Psoas muscle (tissue), 8 donors: ENCODE measurements around the gene FITM1. TPM values are rescaled to one million over a fixed set of nuclear protein-coding genes. Genes with fewer than 3 reads are reported as not detected.

ENCODE experiments used
- ATAC-seq, 4 donors: fragments of 200-7000 bp; cut with Tn5 transposase; one replicate each; pipeline ENCODE4 v1.9.1; 2020; ENCODE audit warnings: moderate library complexity in 3 of 4, mild to moderate bottlenecking in 2 of 4
- DNase-seq, 2 donors: peaks; one replicate each; pipeline ENCODE4 v3.0.0-alpha.2; 2020
- H3K27ac ChIP-seq: fragments of 200-600 bp; one replicate; pipeline ENCODE4 v1.8.0; 2022
- H3K27me3 ChIP-seq, 3 donors: fragments of 200-600 bp in 1 of 3; one replicate each; pipeline versions ENCODE4 v1.6.1 to v1.8.0; 2013 to 2022; ENCODE audit warnings: low read length in 2 of 3, mild to moderate bottlenecking in 2 of 3, moderate library complexity in 1 of 3; ENCODE audit not compliant: insufficient read depth in 3 of 3
- H3K36me3 ChIP-seq, 2 donors: fragments of 200-600 bp in 1 of 2; one replicate each; pipeline versions ENCODE4 v1.6.1 to v1.8.0; 2013 to 2022; ENCODE audit warnings: low read depth in 1 of 2, mild to moderate bottlenecking in 1 of 2, moderate library complexity in 1 of 2; ENCODE audit not compliant: insufficient read depth in 1 of 2
- H3K4me1 ChIP-seq: fragments of 200-600 bp; one replicate; pipeline ENCODE4 v1.8.0; 2022
- H3K4me3 ChIP-seq: fragments of 200-600 bp; one replicate; pipeline ENCODE4 v1.8.0; 2022; ENCODE audit warnings: mild to moderate bottlenecking
- H3K9me3 ChIP-seq: fragments of 200-600 bp; one replicate; pipeline ENCODE4 v1.8.0; 2022
- CTCF ChIP-seq: fragments of 200-600 bp; IDR thresholded peaks from one replicate; pipeline ENCODE4 v1.8.0; 2022; ENCODE audit warnings: antibody characterized with exemption
- WGBS, 3 donors: extraction: QIAGEN DNeasy Blood & Tissue Kit; methylation state at CpG; one replicate each; pipeline versions ENCODE4 v1.1.6 to v1.1.7; 2013; 5-methylcytosine and 5-hydroxymethylcytosine counted together
- intact Hi-C, 2 donors: fragments of 100-400 bp; cut with DNase I; formaldehyde crosslinking; loops; one replicate each; pipeline versions ENCODE4 v1.11.0 to v1.14.2; 2022
- polyA plus RNA-seq, 3 donors: library from polyadenylated mRNA; stranded (reverse); fragments of 200-250 nt; gene quantifications; one replicate each; pipeline ENCODE4 v1.2.3, GENCODE V29; 2013
- total RNA-seq, 4 donors: library from RNA; stranded (reverse); fragmentation: NEBNext Ultra II Directional in 2 of 4; extraction: Animal tissue kit (Norgen Biotek cat#: 25700) in 2 of 4; gene quantifications; one replicate each; pipeline versions ENCODE4 v1.2.1 to v1.2.4, GENCODE V29; 2021 to 2023
- donor health status: healthy with polysubstance abuse.
- donor health status: DM: no; HTN: no; CAD: no; lungs with moderate emphysema.
- donor health status: Bipolar disorder and iron deficiency.
- donor health status: healthy.
- donor health status: DM: yes; HTN: yes; CAD: no.
- donor health status: DM: no; HTN: no; CAD: no.
- donor health status: DM: no; HTN: no; CAD: no.
- donor health status: DM: yes; HTN: yes; CAD: no.

The FITM1 gene
- total and polyA plus RNA-seq, 7 donors, result 72.8 to 167 (median 130) TPM

- Histone ChIP-seq H3K4me1 (no peaks in the 10 kb centered on the region), H3K9me3 (no peaks in the 10 kb centered on the region), H3K36me3 (no peaks in the 10 kb centered on the region), H3K4me3 (no peak overlapping the region), H3K27ac (no peak overlapping the region), H3K27me3 (no peaks in the 10 kb centered on the region)
- ATAC-seq (no peak), DNase-seq (no peak)
- intact Hi-C loops, result no loop called here
- 84 to 90% (median 88%) methylated on average over 2 of the region's 2 CpGs for WGBS, 3 donors
- TF ChIP-seq CTCF, result no peak
These were observed 42.4 kb upstream of the FITM1 start for GRCh38 chr14:24088095-24088494.

GRCh38 chr14:24089890-24090289 is 40.6 kb upstream of the FITM1 start:
- ATAC-seq (no peak), DNase-seq (no peak)
- Histone ChIP-seq H3K27me3 (no peaks in the 10 kb centered on the region), H3K36me3 (no peaks in the 10 kb centered on the region), H3K9me3 (no peaks in the 10 kb centered on the region), H3K4me3 (no peak overlapping the region), H3K4me1 (peaks cover 3% of the 10 kb centered on the region), H3K27ac (no peak overlapping the region)
- intact Hi-C loops, result loop anchor here (1.0 to 10.0 kb wide), 5 partner anchors 31 to 115 kb away; no protein-coding TSS in a partner anchor
- WGBS, 3 donors, result 88 to 92% (median 92%) methylated on average over 4 to 6 of the region's 6 CpGs
- TF ChIP-seq CTCF, result no peak

GRCh38 chr14:24092110-24092504 is 38.4 kb upstream of the FITM1 start:
- Histone ChIP-seq H3K9me3 (no peaks in the 10 kb centered on the region), H3K4me1 (peaks cover 6% of the 10 kb centered on the region), H3K27me3 (no peaks in the 10 kb centered on the region), H3K27ac (no peak overlapping the region), H3K36me3 (no peaks in the 10 kb centered on the region), H3K4me3 (no peak overlapping the region)
- intact Hi-C loops, result loop anchor here in 1 of 2 donors (5.0 to 10.0 kb wide), 2 partner anchors 80 to 117 kb away; no protein-coding TSS in a partner anchor
- ATAC-seq (no peak), DNase-seq (no peak)
- no peak for TF ChIP-seq CTCF

GRCh38 chr14:24092505-24093206 is 37.8 kb upstream of the FITM1 start:
- ATAC-seq (no peak), DNase-seq (no peak)
- H3K4me3 ChIP-seq, result no peak overlapping the region
- no peaks in the 10 kb centered on the region for H3K9me3 ChIP-seq
- 83 to 92% (median 86%) methylated on average over 4 of the region's 4 CpGs for WGBS, 3 donors
- H3K27ac ChIP-seq, result no peak overlapping the region
- no peaks in the 10 kb centered on the region for H3K27me3 ChIP-seq
- TF ChIP-seq CTCF, result no peak
- intact Hi-C loops, result loop anchor here in 1 of 2 donors (5.0 to 10.0 kb wide), 2 partner anchors 80 to 118 kb away; no protein-coding TSS in a partner anchor
- H3K4me1 ChIP-seq, result peaks cover 6% of the 10 kb centered on the region
- H3K36me3 ChIP-seq, result no peaks in the 10 kb centered on the region
